BE2C (cell line): ENCODE results near the gene TLR6.

Source experiments
- DNase-seq: peaks from one replicate; pipeline ENCODE4 v3.0.0-alpha.2; 2020
- H3K27me3 ChIP-seq: fragments of 250-450 bp; sonication (Bioruptor Pico); 2 replicates; pipeline ENCODE4 v1.5.1; 2020; ENCODE audit warnings: mild to moderate bottlenecking
- H3K36me3 ChIP-seq: fragments of 250-450 bp; sonication (Bioruptor Pico); 2 replicates; pipeline ENCODE4 v1.5.1; 2020; ENCODE audit warnings: mild to moderate bottlenecking
- H3K4me1 ChIP-seq: fragments of 250-450 bp; sonication (Bioruptor Pico); 2 replicates; pipeline ENCODE4 v1.5.1; 2020
- H3K4me3 ChIP-seq: 2 replicates; pipeline ENCODE4 v1.5.1; 2011; ENCODE audit warnings: low read depth, low read length
- H3K9me3 ChIP-seq: fragments of 250-450 bp; sonication (Bioruptor Pico); 2 replicates; pipeline ENCODE4 v1.5.1; 2020
- CTCF ChIP-seq: IDR thresholded peaks from 2 replicates; pipeline ENCODE4 v1.5.1; 2012; ENCODE audit warnings: mild to moderate bottlenecking, low read depth, low read length

The TLR6 gene

DNA sequence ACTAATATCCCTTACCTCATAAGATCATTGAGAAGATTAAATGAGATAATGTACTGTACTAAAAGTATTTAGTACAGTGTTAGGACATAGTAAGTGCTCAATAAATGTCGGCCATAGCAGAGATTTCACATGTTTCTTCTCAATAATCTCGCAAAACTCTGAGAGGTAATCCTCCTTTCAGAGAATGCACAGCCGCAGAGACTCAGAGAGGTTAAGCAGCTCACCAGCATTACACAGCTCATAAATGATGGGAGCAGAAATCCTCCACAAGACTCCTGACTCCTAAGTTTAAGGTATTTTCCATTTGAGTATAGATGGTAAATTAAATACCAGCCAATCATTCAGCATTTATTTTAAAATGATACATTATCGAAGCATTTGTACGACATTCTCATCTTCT is 45.6 kb upstream of the TLR6 start:
- no peak for DNase-seq
- Histone ChIP-seq H3K9me3 (no peaks in the 10 kb centered on the region), H3K27me3 (no peaks in the 10 kb centered on the region), H3K4me1 (no peaks in the 10 kb centered on the region), H3K36me3 (no peaks in the 10 kb centered on the region), H3K4me3 (no peak overlapping the region)
- TF ChIP-seq CTCF: no peak

- H3K4me3 ChIP-seq: no peak overlapping the region
- TF ChIP-seq CTCF: no peak
- DNase-seq: no peak
- H3K4me1 ChIP-seq: no peaks in the 10 kb centered on the region
- no peaks in the 10 kb centered on the region for H3K9me3 ChIP-seq
- no peaks in the 10 kb centered on the region for H3K36me3 ChIP-seq
- H3K27me3 ChIP-seq: no peaks in the 10 kb centered on the region
These were observed 41.6 kb upstream of the TLR6 start for GRCh38 chr4:38898245-38898644.

- TF ChIP-seq CTCF: no peak
- no peaks in the 10 kb centered on the region for H3K36me3 ChIP-seq
These were observed 40.3 kb upstream of the TLR6 start for GRCh38 chr4:38896940-38897339.

GRCh38 chr4:38894322-38894982 is 37.8 kb upstream of the TLR6 start:
- H3K4me1 ChIP-seq: no peaks in the 10 kb centered on the region
- H3K9me3 ChIP-seq: no peaks in the 10 kb centered on the region
- DNase-seq: no peak
- H3K4me3 ChIP-seq: no peak overlapping the region
- H3K36me3 ChIP-seq: no peaks in the 10 kb centered on the region
- TF ChIP-seq CTCF: no peak
- H3K27me3 ChIP-seq: no peaks in the 10 kb centered on the region

More at GRCh38 chr4:38896940-38897339, 40.3 kb upstream of the TLR6 start:
- Histone ChIP-seq H3K4me1 (no peaks in the 10 kb centered on the region), H3K27me3 (no peaks in the 10 kb centered on the region), H3K4me3 (no peak overlapping the region), H3K9me3 (no peaks in the 10 kb centered on the region)
- DNase-seq: no peak

DNA sequence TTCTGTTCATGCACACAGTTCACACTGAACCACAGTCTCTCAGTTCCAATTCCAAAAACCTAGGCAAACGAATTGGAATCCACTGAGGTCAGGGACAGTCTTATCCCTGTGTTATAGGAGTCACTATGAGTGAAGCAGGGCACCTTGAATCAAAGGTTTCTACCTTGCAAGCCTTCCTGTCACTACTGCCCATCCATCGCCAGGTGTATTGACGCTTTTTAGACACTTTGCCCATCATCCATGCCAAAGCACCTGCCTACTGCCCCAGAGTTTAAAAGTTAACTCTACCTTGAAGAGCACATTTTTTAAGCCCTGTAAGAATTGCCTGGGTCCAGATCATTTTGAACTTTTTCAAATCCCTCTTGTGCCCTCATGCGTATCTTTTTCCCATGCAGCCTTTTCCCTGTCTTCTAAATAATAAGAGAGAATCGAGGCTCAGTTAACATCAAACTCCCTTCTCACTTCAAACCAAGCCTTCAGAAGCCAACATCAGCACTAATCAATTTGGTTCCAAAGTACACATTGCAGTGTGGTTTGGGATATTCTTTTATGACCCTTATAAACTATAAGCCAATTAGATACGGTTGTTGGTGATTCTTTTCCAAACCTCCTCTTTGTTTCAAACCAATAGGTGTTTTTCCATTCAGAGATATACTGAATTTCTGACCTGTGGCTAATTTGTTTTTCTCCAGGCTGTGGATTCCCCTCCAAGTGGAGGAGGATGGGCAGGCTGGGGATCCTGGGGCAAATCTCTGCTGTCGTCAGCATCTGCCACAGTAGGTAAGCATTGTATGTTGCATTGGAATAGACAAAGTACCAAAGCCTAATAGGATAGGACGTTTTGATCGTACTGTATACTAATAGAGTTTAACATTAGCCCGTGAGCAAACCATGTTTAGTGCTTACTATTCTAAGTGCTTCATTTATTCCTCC is 34.7 kb upstream of the TLR6 start:
- H3K9me3 ChIP-seq: no peaks in the 10 kb centered on the region
- H3K4me3 ChIP-seq: no peak overlapping the region
- no peaks in the 10 kb centered on the region for H3K4me1 ChIP-seq
- DNase-seq: no peak
- no peaks in the 10 kb centered on the region for H3K27me3 ChIP-seq
- no peak for TF ChIP-seq CTCF
- no peaks in the 10 kb centered on the region for H3K36me3 ChIP-seq

DNA sequence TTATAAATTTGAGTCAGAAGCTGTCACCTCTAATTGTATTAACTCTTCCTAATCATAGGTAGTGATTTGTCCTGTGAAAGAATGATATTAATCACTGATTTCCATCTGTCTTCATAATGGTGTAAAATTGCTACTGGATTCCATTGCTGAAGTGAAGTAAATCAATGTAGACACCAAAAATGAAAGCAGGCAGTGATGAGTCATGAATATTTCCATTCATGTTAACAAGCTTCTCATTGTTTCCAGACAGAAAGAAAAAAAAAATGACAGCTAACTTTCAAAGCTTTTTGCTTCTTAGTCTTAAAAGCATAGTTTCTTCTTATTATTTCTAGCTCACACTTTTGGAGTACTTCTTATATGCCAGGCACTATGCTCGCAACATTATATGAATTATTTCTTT is 32.5 kb upstream of the TLR6 start:
- DNase-seq: no peak
- Histone ChIP-seq H3K27me3 (no peaks in the 10 kb centered on the region), H3K4me3 (no peak overlapping the region), H3K9me3 (no peaks in the 10 kb centered on the region), H3K4me1 (no peaks in the 10 kb centered on the region), H3K36me3 (no peaks in the 10 kb centered on the region)
- TF ChIP-seq CTCF: no peak
